GM18868 (cell line): ENCODE measurements around the gene VWF.
"Not testable (repeated sequence)": the region's sequence is repeated elsewhere in the genome, so short reads cannot be mapped to it uniquely, and the experiment has no call there.

Source experiments
- ATAC-seq: cut with Tn5 transposase; IDR thresholded peaks from one replicate; pipeline ENCODE4 v1.9.1; 2021; ENCODE audit warnings: mild to moderate bottlenecking, moderate library complexity; ENCODE audit not compliant: unreplicated experiment

The VWF gene

DNA sequence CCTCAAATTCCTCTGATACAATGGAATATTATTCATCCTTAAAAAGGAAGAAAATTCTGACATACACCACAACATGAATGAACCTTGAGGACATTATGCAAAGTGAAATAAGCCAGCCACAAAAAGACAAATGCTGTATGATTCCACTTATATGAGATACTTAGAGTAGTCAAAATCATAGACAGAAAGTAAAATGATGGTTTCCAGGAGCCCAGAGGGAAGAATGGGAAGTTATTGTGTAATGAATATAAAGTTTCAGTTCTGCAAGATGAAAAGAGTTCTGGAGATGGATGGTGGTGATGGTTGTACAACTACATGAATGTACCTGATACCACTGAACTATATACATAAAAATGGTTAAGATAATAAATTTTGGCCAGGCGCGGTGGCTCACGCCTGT is 18.3 kb downstream of the VWF start:
- no peak for ATAC-seq

DNA sequence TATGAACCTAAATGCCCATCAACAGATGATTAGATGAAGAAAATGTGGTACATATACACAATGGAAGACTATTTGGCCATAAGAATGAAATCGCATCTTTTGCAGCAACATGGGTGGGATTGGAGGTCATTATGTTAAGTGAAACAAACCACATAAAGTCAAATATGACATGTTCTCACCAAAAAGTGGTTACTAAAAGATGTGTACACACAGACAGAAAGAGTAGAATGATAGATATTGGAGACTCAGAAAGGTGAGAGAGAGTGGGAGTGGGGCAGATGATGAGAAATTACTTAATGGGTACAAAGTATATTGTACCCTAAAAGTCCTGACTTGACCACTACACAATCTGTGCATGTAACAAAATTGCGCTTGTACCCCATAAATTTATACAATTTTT is 19.6 kb downstream of the VWF start:
- ATAC-seq, result no peak

- ATAC-seq, result no peak
These were observed 20.4 kb downstream of the VWF start for GRCh38 chr12:6104027-6104426.

- ATAC-seq, result not testable (repeated sequence)
These were observed 22.4 kb downstream of the VWF start for GRCh38 chr12:6102021-6102420.

DNA sequence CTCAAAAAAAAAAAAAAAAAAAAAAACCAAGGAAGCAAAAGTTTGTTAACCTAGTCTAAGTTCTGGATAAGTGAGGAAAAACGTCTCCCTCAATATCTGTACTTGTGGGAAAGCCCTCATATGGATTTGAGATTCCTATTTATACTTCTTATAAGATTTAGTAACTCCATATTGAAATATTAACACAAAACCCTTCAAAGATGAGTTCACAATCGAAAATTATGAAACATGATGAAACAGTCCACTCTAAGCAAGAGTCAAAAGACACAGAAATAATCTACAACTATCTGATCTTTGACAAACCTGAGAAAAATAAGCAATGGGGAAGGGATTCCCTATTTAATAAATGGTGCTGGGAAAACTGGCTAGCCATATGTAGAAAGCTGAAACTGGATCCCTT is 25.2 kb downstream of the VWF start:
- ATAC-seq, result no peak

DNA sequence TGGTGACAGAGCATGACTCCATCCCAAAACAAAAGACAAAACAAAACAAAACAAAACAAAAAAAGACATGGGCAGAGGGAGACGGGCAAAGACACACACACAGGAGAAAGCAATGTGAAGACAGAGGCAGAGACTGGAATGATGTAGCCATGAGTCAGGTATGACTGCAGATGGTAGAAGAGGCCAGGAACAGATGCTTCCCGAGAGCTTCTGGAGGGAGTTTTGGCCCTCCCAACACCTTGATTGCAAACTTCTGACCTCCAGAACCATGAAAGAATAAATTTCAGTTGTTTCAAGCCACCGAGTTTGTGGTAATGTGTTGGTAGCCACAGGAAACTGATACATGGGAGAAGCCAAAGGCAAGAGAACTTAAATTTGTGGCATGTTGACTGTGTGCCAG is 27.1 kb downstream of the VWF start:
- no peak for ATAC-seq

DNA sequence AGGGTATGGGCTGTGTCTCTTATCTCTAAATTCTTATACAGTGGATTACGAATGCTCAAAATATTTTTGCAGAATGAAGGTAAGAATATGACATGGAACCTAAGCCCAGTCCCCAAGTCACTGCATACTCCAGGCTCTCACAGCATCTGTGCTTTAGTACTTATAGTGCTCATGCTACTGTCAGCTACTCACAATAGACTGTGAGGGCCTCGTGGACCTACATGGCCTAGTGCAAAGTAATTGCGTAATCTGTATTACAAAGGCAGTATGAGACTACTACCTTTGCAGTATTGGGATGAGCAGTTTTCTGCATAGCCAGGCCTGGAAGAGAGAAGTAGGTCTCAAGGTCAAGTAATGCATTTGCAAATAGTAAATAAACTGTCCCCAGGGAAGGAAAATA is 27.9 kb downstream of the VWF start:
- no peak for ATAC-seq

DNA sequence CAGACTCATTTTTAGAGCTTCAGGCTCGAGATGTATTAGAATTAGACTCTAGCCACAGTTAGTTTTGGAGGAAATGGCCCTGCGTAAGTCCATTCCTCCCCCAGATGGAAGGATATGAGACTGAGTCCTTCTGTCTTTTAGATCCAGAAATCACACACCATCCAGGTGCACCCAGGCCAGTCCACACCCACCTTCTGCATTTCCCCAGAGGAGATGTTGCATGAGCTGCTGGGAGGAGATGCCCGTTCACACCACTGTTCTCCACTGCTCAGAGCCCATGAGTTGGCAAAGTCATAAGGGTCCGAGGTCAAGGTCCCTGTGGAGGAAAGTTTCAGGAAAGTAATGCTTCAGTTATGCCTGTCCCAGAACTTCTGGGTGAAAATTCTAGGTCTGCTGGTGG is 29.2 kb downstream of the VWF start:
- no peak for ATAC-seq

DNA sequence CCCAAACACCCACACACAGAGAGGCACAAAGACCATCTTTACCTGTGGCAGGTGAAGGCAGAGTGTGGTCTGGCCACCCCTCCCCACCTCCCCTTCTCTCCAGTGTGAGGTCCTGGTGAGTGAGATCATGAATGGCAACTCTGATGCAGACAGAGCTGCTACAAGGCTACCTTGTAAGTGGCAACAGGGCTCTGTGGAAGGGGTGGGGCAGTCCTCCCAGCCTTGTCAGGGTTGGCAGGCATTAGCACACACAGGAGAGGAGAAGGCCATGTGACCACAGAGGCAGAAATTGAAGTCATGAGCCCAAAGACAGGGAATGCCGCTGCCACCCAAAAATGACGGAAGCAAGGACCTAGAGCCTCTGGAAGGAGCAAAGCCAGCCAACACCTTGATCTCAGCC is 30.7 kb downstream of the VWF start:
- ATAC-seq, result no peak

DNA sequence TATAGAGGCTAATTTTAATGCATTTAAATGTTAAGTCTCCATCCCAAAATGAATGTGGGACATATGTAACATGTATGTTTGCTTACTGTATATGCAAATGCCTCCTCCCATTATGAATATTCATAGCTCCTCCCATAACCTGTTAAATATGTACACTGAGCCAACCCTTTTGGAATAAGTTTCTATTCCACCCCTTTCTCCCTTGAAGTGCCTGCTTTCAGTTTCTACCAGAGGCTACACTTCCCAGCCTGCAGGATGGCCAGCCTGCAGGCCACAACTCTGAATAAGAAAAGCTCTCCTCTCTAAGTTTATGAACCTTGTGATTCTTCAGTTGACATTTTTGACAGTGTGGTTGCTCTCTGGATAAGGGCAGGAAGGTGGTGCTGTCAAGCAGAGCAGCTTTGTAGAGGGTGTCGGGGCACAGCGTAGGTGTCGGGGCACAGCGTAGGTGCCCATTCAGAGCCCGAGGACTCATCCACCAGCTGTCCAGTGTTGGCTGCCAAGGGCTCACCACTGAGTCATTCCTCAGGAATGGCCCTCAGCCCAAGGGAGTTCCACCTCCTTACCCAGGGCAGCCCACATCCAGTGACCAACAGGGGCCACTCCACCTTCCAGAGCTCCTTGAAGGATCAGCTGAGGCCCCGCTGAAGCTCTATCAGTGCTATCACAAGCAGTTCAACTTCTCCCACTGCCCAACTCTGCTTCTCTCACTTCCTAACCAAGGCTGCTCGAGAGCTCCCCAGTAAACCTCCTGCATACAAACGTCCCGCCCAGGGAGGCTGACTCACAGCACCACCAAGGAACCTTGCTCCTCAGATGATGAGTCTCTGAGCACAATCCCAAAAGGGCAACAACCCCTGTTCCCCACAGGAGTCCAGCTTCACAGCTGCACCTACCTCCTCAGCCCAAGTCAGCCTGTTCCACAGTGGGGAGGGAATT is 31.4 kb downstream of the VWF start:
- ATAC-seq, result no peak

GRCh38 chr12:6091786-6092566 is 32.5 kb downstream of the VWF start:
- no peak for ATAC-seq

- ATAC-seq, result no peak
These were observed 33.7 kb downstream of the VWF start for GRCh38 chr12:6090803-6091202.

- no peak for ATAC-seq
These were observed 35.3 kb downstream of the VWF start for GRCh38 chr12:6088921-6089747.

GRCh38 chr12:6086316-6086715 is 38.2 kb downstream of the VWF start:
- ATAC-seq, result no peak

DNA sequence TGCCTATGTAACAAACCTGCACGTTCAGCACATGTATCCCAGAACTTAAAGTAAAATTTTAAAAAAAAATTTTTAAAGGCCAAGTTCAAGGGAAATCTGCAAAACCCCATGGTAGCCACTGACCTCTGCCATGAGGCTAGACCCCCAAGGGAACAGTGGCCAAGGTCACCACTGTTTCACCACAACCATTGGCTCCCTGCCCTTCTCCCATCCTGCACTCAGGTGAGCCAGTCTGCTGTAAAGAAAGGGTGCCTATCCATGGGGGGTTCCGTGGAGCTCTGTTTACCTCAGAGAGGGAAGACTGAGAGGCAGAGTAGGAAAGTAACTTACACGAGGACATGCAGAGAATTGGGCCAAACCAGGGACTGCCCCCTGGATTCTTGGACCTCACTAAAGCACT is 38.6 kb downstream of the VWF start:
- ATAC-seq, result no peak

DNA sequence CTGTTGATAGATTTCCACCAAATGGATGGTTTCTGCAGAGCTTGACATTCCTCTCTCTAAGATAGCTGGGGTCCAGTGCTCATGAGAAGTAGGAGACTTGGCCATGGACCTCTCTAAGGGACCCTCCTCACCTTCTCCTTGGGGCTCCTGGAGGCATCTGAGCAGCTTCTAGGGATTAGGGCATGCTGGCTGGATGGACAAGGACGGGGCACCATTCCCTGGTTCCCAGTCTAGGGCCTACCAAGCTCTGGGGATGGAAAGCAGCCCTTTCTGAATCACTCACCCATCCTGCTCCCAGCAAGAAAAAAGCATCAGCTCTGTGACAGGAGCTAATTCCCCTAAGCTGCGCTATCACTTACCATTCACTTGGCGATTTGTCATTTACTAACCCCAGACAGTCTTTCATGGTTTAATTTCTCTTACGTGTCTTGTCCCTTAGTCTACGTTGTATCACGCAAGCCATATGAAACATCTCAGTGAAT is 39.5 kb downstream of the VWF start:
- no peak for ATAC-seq

GRCh38 chr12:6084261-6084968 is 40.1 kb downstream of the VWF start:
- ATAC-seq, result no peak

DNA sequence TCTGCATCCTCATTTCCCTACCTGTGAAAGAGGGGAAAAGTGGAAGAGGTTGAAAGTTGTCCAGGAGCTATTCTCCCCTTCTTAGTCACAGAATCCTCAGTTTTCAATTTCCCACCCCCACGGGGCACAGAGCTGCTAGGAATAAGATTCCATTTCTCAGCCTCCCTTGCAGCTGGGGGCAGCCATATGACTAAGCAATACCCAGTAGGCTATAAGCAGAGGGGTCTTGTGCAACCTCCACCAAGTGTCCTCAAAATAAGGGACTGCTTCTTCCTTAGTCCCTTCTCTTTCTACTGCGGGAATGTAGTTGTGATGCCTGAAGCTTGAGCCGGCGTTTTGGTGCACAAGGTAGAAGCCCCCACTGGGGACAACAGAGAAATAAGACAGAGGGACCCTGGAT is 40.9 kb downstream of the VWF start:
- ATAC-seq, result no peak

DNA sequence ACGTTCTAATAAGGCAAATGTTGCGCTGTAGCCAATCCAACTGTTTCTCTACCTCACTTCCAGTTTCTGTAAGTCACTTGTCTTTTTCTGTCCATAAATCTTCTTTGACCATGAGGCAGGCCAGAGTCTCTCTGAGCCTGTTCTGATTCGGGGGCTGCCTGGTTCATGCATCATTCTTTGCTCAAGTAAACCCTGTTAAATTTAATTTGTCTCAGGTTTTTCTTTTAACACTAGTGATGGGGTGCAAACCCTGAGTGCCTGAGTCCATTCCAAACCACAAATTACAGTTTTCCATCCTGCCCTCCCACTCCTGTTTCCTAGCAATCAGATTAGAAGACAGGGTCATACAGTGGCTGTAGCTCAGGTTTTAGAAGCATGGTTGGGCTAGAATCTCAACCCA is 41.9 kb downstream of the VWF start:
- ATAC-seq, result no peak
